Smooth muscle cell (in vitro differentiated cells): ENCODE data around the gene CHST13. TPM values are rescaled to one million over a fixed set of nuclear protein-coding genes. Genes with fewer than 3 reads are reported as not detected.

ENCODE experiments used
- DNase-seq: peaks from one replicate; lab custom pipeline; 2025; ENCODE audit not compliant: unreplicated experiment; lab: John Stamatoyannopoulos, UW
- H2AFZ ChIP-seq: fragments of 200-600 bp; sonication (generic); 2 replicates; pipeline ENCODE4 v1.6.0; 2016; ENCODE audit warnings: antibody characterized with exemption, low read depth, mild to moderate bottlenecking
- H3F3A ChIP-seq: fragments of 200-600 bp; sonication (generic); 2 replicates; pipeline ENCODE4 v1.6.0; 2017; ENCODE audit warnings: antibody characterized with exemption, low read depth
- H3K27ac ChIP-seq: fragments of 200-600 bp; sonication (generic); 2 replicates; pipeline ENCODE4 v1.5.1; 2016; ENCODE audit warnings: low read depth, mild to moderate bottlenecking
- H3K27me3 ChIP-seq: fragments of 200-600 bp; sonication (generic); 2 replicates; pipeline ENCODE4 v1.6.1; 2016; ENCODE audit warnings: low read depth, mild to moderate bottlenecking
- H3K36me3 ChIP-seq: fragments of 200-600 bp; sonication (generic); 2 replicates; pipeline ENCODE4 v1.5.1; 2016; ENCODE audit warnings: low read depth
- H3K4me1 ChIP-seq: fragments of 200-600 bp; sonication (generic); 2 replicates; pipeline ENCODE4 v1.5.1; 2016; ENCODE audit warnings: low read depth
- H3K4me2 ChIP-seq: fragments of 200-600 bp; sonication (generic); 2 replicates; pipeline ENCODE4 v1.6.0; 2016; ENCODE audit warnings: mild to moderate bottlenecking
- H3K4me3 ChIP-seq: fragments of 200-600 bp; sonication (generic); 2 replicates; pipeline ENCODE4 v1.5.1; 2016; ENCODE audit warnings: mild to moderate bottlenecking
- H3K79me2 ChIP-seq: fragments of 200-600 bp; sonication (generic); 2 replicates; pipeline ENCODE4 v1.6.0; 2016; ENCODE audit warnings: low read depth, mild to moderate bottlenecking
- H3K9ac ChIP-seq: fragments of 200-600 bp; sonication (generic); 2 replicates; pipeline ENCODE4 v1.6.0; 2016; ENCODE audit warnings: low read depth
- H3K9me3 ChIP-seq: fragments of 200-600 bp; sonication (generic); replicated peaks from 2 replicates; pipeline ENCODE4 v1.5.1; 2016; ENCODE audit warnings: low read depth
- H4K20me1 ChIP-seq: fragments of 200-600 bp; sonication (generic); 2 replicates; pipeline ENCODE4 v1.6.0; 2016; ENCODE audit warnings: low read depth
- CTCF ChIP-seq: fragments of 200-600 bp; sonication (generic); IDR thresholded peaks from 2 replicates; pipeline ENCODE4 v1.5.1; 2017; ENCODE audit warnings: borderline replicate concordance, mild to moderate bottlenecking, antibody characterized with exemption; ENCODE audit not compliant: insufficient read depth, poor library complexity, severe bottlenecking
- WGBS: methylation state at CpG from one replicate; pipeline ENCODE4 v1.1.7; 2016; ENCODE audit warnings: low lambda C conversion rate; 5-methylcytosine and 5-hydroxymethylcytosine counted together
- polyA plus RNA-seq: library from polyadenylated mRNA; unstranded; fragments of >200 nt; fragmentation: Nextera tagmentation; extraction: Ambion mirVana; gene quantifications from 2 replicates; pipeline ENCODE4 v1.2.1, GENCODE V29; 2016
- total RNA-seq: library from RNA; depleted of rRNA; stranded (reverse); fragments of >200 nt; gene quantifications from 2 replicates; pipeline ENCODE4 v1.2.3, GENCODE V29; 2014

CHST13 gene
- total and polyA plus RNA-seq, 2 experiments from 2014 or later, result not detected

GRCh38 chr3:126501736-126502135 lies 22.2 kb upstream of the CHST13 start:
- Histone ChIP-seq H3K4me1 (peaks cover 7% of the 10 kb centered on the region), H3K79me2 (no peaks in the 10 kb centered on the region), H3K36me3 (no peaks in the 10 kb centered on the region), H3K4me2 (no peak overlapping the region), H3K4me3 (no peak overlapping the region), H3K9me3 (no peaks in the 10 kb centered on the region), H3K9ac (no peak overlapping the region), H4K20me1 (no peaks in the 10 kb centered on the region), H2AFZ (no peak overlapping the region), H3F3A (no peaks in the 10 kb centered on the region), H3K27ac (no peak overlapping the region), H3K27me3 (peaks cover 9% of the 10 kb centered on the region)
- DNase-seq, result no peak
- 83% methylated on average over 7 of the region's 7 CpGs for WGBS
- TF ChIP-seq CTCF, result no peak

GRCh38 chr3:126502656-126503055 lies 21.3 kb upstream of the CHST13 start:
- H3K9me3 ChIP-seq, result no peaks in the 10 kb centered on the region
- no peak overlapping the region for H3K9ac ChIP-seq
- H2AFZ ChIP-seq, result no peak overlapping the region
- no peaks in the 10 kb centered on the region for H4K20me1 ChIP-seq
- no peak overlapping the region for H3K4me3 ChIP-seq
- H3F3A ChIP-seq, result no peaks in the 10 kb centered on the region
- no peak overlapping the region for H3K27ac ChIP-seq
- DNase-seq, result no peak
- no peak for TF ChIP-seq CTCF
- H3K4me1 ChIP-seq, result peaks cover 7% of the 10 kb centered on the region
- WGBS, result 100% methylated on average over 1 of the region's 1 CpG
- peaks cover 9% of the 10 kb centered on the region for H3K27me3 ChIP-seq
- H3K36me3 ChIP-seq, result no peaks in the 10 kb centered on the region
- H3K4me2 ChIP-seq, result no peak overlapping the region
- no peaks in the 10 kb centered on the region for H3K79me2 ChIP-seq

- no peak for DNase-seq
- Histone ChIP-seq H3K4me2 (no peak overlapping the region), H4K20me1 (no peaks in the 10 kb centered on the region), H3K4me1 (peaks cover 7% of the 10 kb centered on the region), H3F3A (no peaks in the 10 kb centered on the region), H3K36me3 (no peaks in the 10 kb centered on the region), H3K27ac (no peak overlapping the region), H3K9ac (no peak overlapping the region), H3K27me3 (peaks cover 9% of the 10 kb centered on the region), H3K9me3 (no peaks in the 10 kb centered on the region), H2AFZ (no peak overlapping the region), H3K79me2 (no peaks in the 10 kb centered on the region), H3K4me3 (no peak overlapping the region)
- no peak for TF ChIP-seq CTCF
- WGBS, result 88% methylated on average over 10 of the region's 10 CpGs
These were observed 20.3 kb upstream of the CHST13 start for GRCh38 chr3:126503701-126504100.

GRCh38 chr3:126507886-126508285 lies 16.1 kb upstream of the CHST13 start:
- DNase-seq, result no peak
- TF ChIP-seq CTCF, result no peak
- WGBS, result 95% methylated on average over 9 of the region's 9 CpGs
- H3K27ac ChIP-seq, result no peak overlapping the region
- no peak overlapping the region for H3K4me3 ChIP-seq
- H3F3A ChIP-seq, result no peaks in the 10 kb centered on the region
- H3K4me1 ChIP-seq, result no peaks in the 10 kb centered on the region
- no peaks in the 10 kb centered on the region for H3K9me3 ChIP-seq
- no peak overlapping the region for H3K9ac ChIP-seq
- peaks cover 9% of the 10 kb centered on the region for H3K27me3 ChIP-seq
- no peaks in the 10 kb centered on the region for H4K20me1 ChIP-seq
- H3K79me2 ChIP-seq, result no peaks in the 10 kb centered on the region
- H3K36me3 ChIP-seq, result no peaks in the 10 kb centered on the region
- H2AFZ ChIP-seq, result no peak overlapping the region
- no peak overlapping the region for H3K4me2 ChIP-seq
